Measurements from ENCODE around the gene SSH2. TPM values are rescaled to one million over a fixed set of nuclear protein-coding genes. Genes with fewer than 3 reads are reported as not detected.

SSH2 gene
- total RNA-seq, 4 donors from 2014 or later: 20.7 to 31.1 (median 23.1) TPM

GRCh38 chr17:29579866-29580771 is 349.9 kb downstream of the SSH2 start:
- intact Hi-C loops (cut with DNase I): loop anchor here (2.0 to 5.0 kb wide), 2 partner anchors 37 to 201 kb away; no protein-coding TSS in a partner anchor
- peaks cover 38 to 69% (median 61%) of the 10 kb centered on the region in 4 donors for H3K4me1 ChIP-seq

GRCh38 chr17:29578626-29579485 is 351.2 kb downstream of the SSH2 start:
- Histone ChIP-seq H3K27ac (replicated peaks in 1 of 4) (peak overlapping the region in 1 of 4 donors; percentile 40), H3K9me3 (no peaks in the 10 kb centered on the region), H3K4me1 (peaks cover 27 to 57% (median 48%) of the 10 kb centered on the region in 4 donors), H3K27me3 (no peaks in the 10 kb centered on the region), H3K4me3 (no peak overlapping the region), H3K36me3 (peaks cover 51 to 98% (median 93%) of the 10 kb centered on the region in 4 donors)
- intact Hi-C loops (cut with DNase I): no loop called here
- DNase-seq (ENCODE audit: extremely low spot score): no peak
- WGBS: 87% methylated on average over 14 of the region's 14 CpGs
- TF ChIP-seq POLR2AphosphoS5 (IDR thresholded peaks at IDR 0.05) (no peak), POLR2A (IDR thresholded peaks at IDR 0.05; ENCODE audit: low read depth) (no peak), EP300 (IDR thresholded peaks at IDR 0.05) (no peak)
- TF ChIP-seq, protein P1, sequence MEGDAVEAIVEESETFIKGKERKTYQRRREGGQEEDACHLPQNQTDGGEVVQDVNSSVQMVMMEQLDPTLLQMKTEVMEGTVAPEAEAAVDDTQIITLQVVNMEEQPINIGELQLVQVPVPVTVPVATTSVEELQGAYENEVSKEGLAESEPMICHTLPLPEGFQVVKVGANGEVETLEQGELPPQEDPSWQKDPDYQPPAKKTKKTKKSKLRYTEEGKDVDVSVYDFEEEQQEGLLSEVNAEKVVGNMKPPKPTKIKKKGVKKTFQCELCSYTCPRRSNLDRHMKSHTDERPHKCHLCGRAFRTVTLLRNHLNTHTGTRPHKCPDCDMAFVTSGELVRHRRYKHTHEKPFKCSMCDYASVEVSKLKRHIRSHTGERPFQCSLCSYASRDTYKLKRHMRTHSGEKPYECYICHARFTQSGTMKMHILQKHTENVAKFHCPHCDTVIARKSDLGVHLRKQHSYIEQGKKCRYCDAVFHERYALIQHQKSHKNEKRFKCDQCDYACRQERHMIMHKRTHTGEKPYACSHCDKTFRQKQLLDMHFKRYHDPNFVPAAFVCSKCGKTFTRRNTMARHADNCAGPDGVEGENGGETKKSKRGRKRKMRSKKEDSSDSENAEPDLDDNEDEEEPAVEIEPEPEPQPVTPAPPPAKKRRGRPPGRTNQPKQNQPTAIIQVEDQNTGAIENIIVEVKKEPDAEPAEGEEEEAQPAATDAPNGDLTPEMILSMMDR (IDR thresholded peaks at IDR 0.05): no peak

More at GRCh38 chr17:29579866-29580771, 349.9 kb downstream of the SSH2 start:
- Histone ChIP-seq H3K27me3 (no peaks in the 10 kb centered on the region), H3K36me3 (peaks cover 39 to 85% (median 81%) of the 10 kb centered on the region in 4 donors), H3K4me3 (no peak overlapping the region), H3K9me3 (no peaks in the 10 kb centered on the region), H3K27ac (replicated peaks in 1 of 4) (peak overlapping the region in 2 of 4 donors; percentile 15 to 27)
- no peak for TF ChIP-seq EP300 (IDR thresholded peaks at IDR 0.05)
- TF ChIP-seq, protein P1 (IDR thresholded peaks at IDR 0.05): peak; percentile 92 to 95 (median 93)
- peak; percentile 56 to 83 for TF ChIP-seq POLR2AphosphoS5 (IDR thresholded peaks at IDR 0.05)
- no peak for TF ChIP-seq POLR2A (IDR thresholded peaks at IDR 0.05; ENCODE audit: low read depth)
- whole genome bisulfite sequencing: 58% methylated on average over 14 of the region's 15 CpGs
- DNase-seq (ENCODE audit: extremely low spot score): no peak

- H3K27me3 ChIP-seq: no peaks in the 10 kb centered on the region
- WGBS: 81% methylated on average over 9 of the region's 22 CpGs
- TF ChIP-seq POLR2A (IDR thresholded peaks at IDR 0.05; ENCODE audit: low read depth) (no peak), POLR2AphosphoS5 (IDR thresholded peaks at IDR 0.05) (no peak), EP300 (IDR thresholded peaks at IDR 0.05) (no peak)
- TF ChIP-seq, protein P1 (IDR thresholded peaks at IDR 0.05): no peak
- peaks cover 48 to 91% (median 88%) of the 10 kb centered on the region in 4 donors for H3K36me3 ChIP-seq
- no peak overlapping the region for H3K4me3 ChIP-seq
- intact Hi-C loops (cut with DNase I): no loop called here
- H3K27ac ChIP-seq (replicated peaks in 1 of 4): peak overlapping the region in 3 of 4 donors; percentile 0 to 40 (median 23)
- DNase-seq (ENCODE audit: extremely low spot score): no peak
- H3K4me1 ChIP-seq: peaks cover 25 to 52% (median 46%) of the 10 kb centered on the region in 4 donors
- no peaks in the 10 kb centered on the region for H3K9me3 ChIP-seq
These were observed 352.4 kb downstream of the SSH2 start for GRCh38 chr17:29577385-29578211.

- H3K4me3 ChIP-seq: no peak overlapping the region
- TF ChIP-seq EP300 (IDR thresholded peaks at IDR 0.05) (no peak), POLR2A (IDR thresholded peaks at IDR 0.05; ENCODE audit: low read depth) (no peak), POLR2AphosphoS5 (IDR thresholded peaks at IDR 0.05) (no peak)
- TF ChIP-seq, protein P1 (IDR thresholded peaks at IDR 0.05): no peak
- no peak for DNase-seq (ENCODE audit: extremely low spot score)
- peaks cover 42 to 86% (median 82%) of the 10 kb centered on the region in 4 donors for H3K36me3 ChIP-seq
- intact Hi-C loops (cut with DNase I): no loop called here
- peak overlapping the region in 1 of 4 donors; percentile 40 for H3K27ac ChIP-seq (replicated peaks in 1 of 4)
- no peaks in the 10 kb centered on the region for H3K27me3 ChIP-seq
- 90% methylated on average over 6 of the region's 9 CpGs for WGBS
- H3K9me3 ChIP-seq: no peaks in the 10 kb centered on the region
- H3K4me1 ChIP-seq: peaks cover 31 to 52% (median 49%) of the 10 kb centered on the region in 4 donors
These were observed 353.0 kb downstream of the SSH2 start for GRCh38 chr17:29577001-29577370.
